HG03521 (cell line): ENCODE measurements around the gene CAMK2N1.

Experiments used
- ATAC-seq: cut with Tn5 transposase; IDR thresholded peaks from one replicate; pipeline ENCODE4 v1.9.1; 2021; ENCODE audit warnings: mild to moderate bottlenecking, moderate library complexity; ENCODE audit not compliant: unreplicated experiment

The CAMK2N1 gene

DNA sequence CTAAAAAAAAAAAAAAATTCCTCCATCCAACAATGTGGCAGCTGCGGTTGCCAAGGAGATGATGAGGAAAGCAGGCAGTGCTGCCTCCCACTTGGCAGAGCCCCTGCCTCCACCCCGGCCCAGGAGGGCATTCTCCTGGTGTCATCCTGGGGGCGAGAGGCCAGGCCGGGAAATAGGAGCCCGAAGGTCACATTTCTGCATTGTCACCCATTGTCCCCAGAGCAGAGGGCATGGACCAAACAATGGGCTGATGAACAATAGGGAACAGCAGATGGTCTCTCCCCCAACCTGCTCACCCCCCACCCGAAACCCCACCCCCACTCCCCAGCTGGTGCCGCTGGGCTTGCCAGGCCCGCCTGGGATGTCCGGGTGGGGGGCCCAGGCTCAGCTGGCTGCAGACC lies 37.3 kb downstream of the CAMK2N1 start:
- ATAC-seq, result no peak

DNA sequence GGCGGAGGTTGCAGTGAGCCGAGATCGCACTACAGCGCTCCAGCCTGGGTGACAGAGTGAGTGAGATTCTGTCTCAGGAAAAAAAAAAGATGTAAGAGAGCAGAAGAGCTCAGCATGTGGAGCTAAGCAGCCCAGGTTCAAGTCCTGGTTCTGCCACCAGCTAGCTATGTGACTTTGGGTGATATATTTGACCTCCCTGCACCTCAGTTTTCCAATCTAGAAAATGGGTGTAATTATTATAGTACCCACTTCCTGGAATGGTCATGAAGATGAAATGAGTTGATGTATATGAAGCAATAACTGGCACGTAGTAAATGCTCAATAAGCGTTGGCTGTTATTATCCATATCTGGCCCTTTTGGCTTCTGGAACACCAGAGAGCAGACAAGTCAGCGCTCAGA lies 38.2 kb downstream of the CAMK2N1 start:
- no peak for ATAC-seq

DNA sequence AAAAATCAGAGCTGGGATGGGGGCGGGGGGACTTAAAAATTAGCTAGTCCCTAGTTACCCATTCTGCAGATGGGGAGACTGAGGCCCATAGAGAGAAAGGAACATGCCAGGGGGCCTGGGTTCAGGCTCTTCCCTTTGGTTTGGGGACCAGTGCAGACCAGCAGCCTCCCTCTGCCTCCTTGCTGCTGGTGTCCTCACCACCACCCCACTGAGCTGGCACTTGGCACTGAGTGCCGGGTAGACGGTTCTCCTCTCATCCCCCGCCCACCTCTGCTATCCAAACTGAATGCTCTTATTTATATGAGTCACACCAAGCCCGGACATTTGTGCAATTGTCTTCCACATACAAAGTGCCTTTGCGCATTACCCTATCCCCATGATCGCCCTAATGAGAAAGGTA lies 39.2 kb downstream of the CAMK2N1 start:
- no peak for ATAC-seq

DNA sequence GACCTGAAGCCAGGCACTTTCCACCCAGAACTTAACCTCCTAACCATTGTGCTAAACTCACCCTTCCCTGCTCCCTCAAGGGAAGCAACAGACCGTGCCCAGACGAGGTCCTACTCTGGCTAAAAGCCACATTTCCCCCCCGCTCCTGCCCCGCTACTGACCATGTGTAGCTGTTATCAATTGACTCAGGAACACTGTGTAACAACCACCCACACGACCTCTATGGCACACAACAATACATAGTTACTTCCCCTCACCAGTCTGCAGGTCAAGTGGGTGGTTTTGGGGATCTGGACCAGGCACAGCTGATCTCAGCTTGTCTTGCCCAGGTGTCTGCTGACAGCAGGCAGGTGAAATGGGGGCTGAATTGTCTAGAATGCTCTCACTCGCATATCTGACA lies 40.1 kb downstream of the CAMK2N1 start:
- no peak for ATAC-seq

DNA sequence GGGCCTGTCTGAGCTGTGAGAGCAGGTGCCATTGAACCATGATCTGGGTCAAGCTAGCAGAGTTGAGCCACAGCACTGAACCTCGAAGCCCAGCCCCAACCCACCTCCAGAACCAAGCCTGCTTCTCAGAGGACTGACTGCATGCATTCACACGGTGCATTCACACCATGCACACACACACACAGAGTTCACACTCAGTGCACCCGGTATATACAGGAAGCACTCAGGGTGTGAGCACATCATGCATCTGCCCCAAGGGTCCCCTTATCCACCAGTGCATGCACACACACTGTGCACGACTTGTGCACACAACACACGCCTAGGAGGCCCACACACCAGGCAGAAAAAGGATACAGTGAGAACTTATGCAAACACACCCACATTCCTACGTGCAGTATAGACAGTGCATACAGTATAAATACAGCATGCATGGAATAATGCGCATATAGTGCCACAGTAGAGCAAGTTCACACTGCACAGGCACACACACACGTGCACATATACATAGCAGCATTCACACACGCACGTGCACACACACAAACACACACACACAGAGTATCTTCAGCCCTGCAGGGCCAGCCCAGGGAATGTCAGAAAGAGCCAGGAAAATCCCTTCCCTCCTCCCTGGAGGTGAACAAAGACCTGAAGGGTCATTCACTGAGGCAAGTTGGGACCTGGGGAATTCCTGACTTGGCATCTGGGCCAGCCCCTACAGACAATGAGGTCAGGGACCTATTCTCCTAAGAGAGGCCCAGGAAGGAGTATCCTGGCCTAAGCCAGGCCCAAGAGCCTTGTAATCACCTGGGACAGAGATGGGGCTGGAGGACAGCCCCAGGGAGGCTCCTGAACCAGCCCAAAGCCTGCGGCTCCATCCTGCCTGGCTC lies 42.1 kb downstream of the CAMK2N1 start:
- ATAC-seq, result no peak

DNA sequence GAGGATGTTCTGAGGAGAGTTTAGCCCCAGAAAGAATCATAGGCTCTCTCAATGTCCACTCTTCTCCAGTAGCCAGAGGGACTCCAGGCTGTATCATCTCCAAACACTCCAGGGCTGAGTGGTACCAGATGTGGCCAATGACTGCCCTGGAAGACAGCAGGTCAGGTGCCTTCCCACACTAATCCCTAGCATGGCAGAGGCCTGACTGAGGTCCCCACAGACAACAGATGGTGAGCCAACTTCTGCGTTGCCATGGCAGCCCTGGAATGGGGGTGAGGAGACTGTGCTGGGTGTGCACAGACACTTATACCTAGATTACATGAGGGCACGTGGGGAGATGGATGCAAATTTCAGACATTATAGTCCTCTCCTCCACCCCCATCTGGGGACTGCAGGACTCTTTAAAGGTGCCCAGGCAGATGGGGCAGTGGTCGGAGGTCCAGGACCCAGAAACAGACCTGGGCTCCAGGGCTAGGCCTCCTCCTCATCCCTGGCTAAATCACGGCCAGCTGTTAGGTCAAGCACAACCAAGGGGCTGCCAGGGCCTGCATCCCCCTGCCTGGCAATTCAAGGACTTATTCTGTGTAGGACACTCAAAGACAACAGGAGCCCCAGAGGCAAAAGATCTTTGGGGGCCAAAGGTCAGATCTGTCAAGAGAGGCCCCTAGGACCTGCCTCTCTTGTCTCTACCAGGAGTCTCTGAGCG lies 42.9 kb downstream of the CAMK2N1 start:
- no peak for ATAC-seq

DNA sequence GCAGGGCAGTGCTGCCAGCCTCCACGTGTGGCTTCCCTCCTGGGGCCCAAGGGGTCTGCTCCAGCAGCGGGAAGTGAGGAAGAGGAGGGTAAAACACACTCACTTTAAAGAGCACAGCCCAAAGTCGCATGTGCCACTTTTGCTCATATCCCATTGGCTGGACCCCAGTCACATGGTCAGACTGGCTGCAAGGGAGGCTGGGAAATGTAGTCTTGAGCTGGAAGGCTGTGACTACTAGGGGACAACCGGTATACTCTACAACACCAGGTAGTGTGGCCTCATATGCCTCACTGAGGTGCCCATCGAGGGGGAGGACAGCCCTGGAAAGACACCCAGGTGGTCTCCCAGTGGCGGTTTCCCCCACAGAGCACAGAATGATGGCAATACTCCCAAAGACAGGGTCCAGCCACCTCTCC lies 45.2 kb downstream of the CAMK2N1 start:
- no peak for ATAC-seq

DNA sequence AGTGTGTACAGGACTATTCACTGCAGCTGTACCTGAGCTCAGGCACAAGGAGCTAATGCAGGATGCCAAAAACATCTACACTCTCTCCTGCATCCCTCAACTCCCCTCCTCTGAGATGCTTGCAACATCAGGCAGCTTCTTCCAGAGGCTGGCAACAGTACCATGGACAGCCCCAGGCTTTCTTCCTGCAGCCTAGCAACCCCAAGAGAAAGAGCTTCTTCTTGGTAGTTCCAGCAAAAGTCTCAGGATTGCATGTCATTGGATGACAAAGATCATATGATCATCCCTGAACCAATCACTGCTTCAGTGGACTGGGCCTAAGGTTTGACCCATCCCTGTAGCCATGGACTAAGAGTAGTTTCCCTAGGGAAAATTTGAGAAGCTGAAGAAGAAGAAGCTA lies 46.7 kb downstream of the CAMK2N1 start:
- ATAC-seq, result no peak

DNA sequence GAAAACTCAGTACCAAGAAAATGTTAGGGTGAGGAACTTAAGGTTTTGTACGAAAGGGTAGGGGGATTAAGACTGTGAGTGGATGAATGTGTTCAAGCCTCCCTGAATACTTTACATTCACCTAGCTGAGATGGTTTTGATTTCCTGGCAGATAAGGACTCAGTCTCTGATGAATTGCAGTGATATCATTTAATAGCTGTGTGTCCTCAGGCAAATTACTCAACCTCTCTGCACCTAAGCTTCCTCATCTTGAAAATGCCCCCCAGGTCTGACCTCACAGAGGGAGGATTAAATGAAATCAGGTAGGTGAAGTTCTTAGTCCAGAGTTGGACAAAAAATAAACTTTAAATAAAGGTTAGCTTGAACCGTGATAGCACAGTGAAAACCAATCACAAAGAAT lies 48.4 kb downstream of the CAMK2N1 start:
- no peak for ATAC-seq

DNA sequence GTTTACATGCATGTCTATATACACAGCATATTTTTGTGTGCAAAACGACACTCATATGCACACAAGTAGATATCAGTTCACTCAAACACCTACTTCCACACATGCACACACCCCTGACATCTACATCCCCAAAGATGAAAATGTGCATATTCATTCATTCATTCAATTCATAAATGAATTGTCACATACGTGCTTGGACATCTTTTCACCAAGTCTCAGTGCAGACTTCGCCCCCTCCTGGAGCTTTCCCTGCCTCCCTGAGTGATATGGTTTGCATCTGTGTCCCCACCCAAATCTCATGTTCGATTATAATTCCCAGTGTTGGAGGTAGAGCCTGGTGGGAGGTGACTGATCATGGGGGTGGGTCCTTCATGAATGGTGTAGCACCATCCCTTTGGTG lies 53.1 kb downstream of the CAMK2N1 start:
- ATAC-seq, result no peak
